Gastrocnemius medialis (tissue), 4 donors: ENCODE data around the gene GSTM3.
"Not testable (repeated sequence)": the region's sequence is repeated elsewhere in the genome, so short reads cannot be mapped to it uniquely, and the experiment has no call there.

Experiments
- CTCF ChIP-seq, 5 experiments: fragments of 450-650 bp in 3 of 5; fragments of 200-600 bp in 2 of 5; sonication (generic) in 2 of 5; IDR thresholded peaks in 4 of 5; conservative IDR thresholded peaks in 1 of 5; 1 replicate in 4 of 5; 2 replicates in 1 of 5; pipeline ENCODE4 v1.5.1; 2016 to 2019; ENCODE audit warnings: antibody characterized with exemption in 5 of 5, mild to moderate bottlenecking in 3 of 5, moderate library complexity in 3 of 5
- POLR2A ChIP-seq, 2 donors: fragments of 450-650 bp; IDR thresholded peaks; one replicate each; pipeline ENCODE4 v1.6.1; 2017; ENCODE audit warnings: antibody characterized with exemption in 2 of 2, mild to moderate bottlenecking in 2 of 2, moderate library complexity in 2 of 2

GRCh38 chr1:109685399-109685798, 55.4 kb downstream of the GSTM3 start:
- TF ChIP-seq CTCF (IDR thresholded peaks at IDR 0.05 in 4 of 5, conservative IDR thresholded peaks at IDR 0.05 in 1 of 5); POLR2A (IDR thresholded peaks at IDR 0.05): not testable (repeated sequence)
